GM12891 (cell line): Measurements from ENCODE around the gene PAX4.

Experiments used
- PAX5 ChIP-seq: IDR thresholded peaks from 2 replicates; pipeline ENCODE4 v1.6.1; 2011; ENCODE audit warnings: low read length, moderate library complexity, mild to moderate bottlenecking; ENCODE audit not compliant: insufficient read depth, severe bottlenecking
- POLR2A ChIP-seq: IDR thresholded peaks from 2 replicates; pipeline ENCODE4 v1.6.1; 2011; ENCODE audit warnings: low read depth, low read length, control low read depth
- POLR2AphosphoS5 ChIP-seq: IDR thresholded peaks from 2 replicates; pipeline ENCODE4 v1.6.1; 2011; ENCODE audit warnings: low read depth, low read length, control low read depth
- POU2F2 ChIP-seq: IDR thresholded peaks from 2 replicates; pipeline ENCODE4 v1.6.1; 2011; ENCODE audit warnings: low read depth, mild to moderate bottlenecking, control low read depth, low read length, moderate library complexity
- SPI1 ChIP-seq: IDR thresholded peaks from 2 replicates; pipeline ENCODE4 v1.6.1; 2011; ENCODE audit warnings: low read depth, low read length, control low read depth
- TAF1 ChIP-seq: IDR thresholded peaks from 2 replicates; pipeline ENCODE4 v1.6.1; 2011; ENCODE audit warnings: low read depth, low read length, control low read depth

GRCh38 chr7:127595737-127596136 lies 22.2 kb downstream of the PAX4 start:
- TF ChIP-seq POLR2A = no peak
- TF ChIP-seq PAX5 = no peak
- no peak for TF ChIP-seq POLR2AphosphoS5
- no peak for TF ChIP-seq TAF1
- no peak for TF ChIP-seq POU2F2
- no peak for TF ChIP-seq SPI1
